Adrenal gland (tissue), 5 donors: Measurements from ENCODE around the gene NAPB.

Experiments
- CTCF ChIP-seq, 6 experiments: fragments of 450-650 bp in 4 of 6; fragments of 200-600 bp in 2 of 6; sonication (generic) in 1 of 6; IDR thresholded peaks; 1 replicate in 5 of 6; 2 replicates in 1 of 6; pipeline versions ENCODE4 v1.5.1 to v1.8.0; 2016 to 2021; ENCODE audit warnings: antibody characterized with exemption in 6 of 6, mild to moderate bottlenecking in 2 of 6, moderate library complexity in 1 of 6
- POLR2A ChIP-seq, 2 donors: fragments of 450-650 bp; IDR thresholded peaks; one replicate each; pipeline ENCODE4 v1.6.1; 2017; ENCODE audit warnings: antibody characterized with exemption in 2 of 2, mild to moderate bottlenecking in 2 of 2, moderate library complexity in 1 of 2
- donor health status: DM: no; HTN: no; CAD: no.

GRCh38 chr20:23375827-23376226 is 45.5 kb downstream of the NAPB start:
- TF ChIP-seq CTCF (IDR thresholded peaks at IDR 0.05) (no peak), POLR2A (IDR thresholded peaks at IDR 0.05) (no peak)
